SK-N-SH treated with all-trans-retinoic acid at 6 μM for 48 hours (cell line): ENCODE measurements around the gene CEP128.

Experiments
- ARNTL ChIP-seq: fragments of 450-650 bp; formaldehyde crosslinking; IDR thresholded peaks from 2 replicates; pipeline ENCODE4 v1.5.0; 2020; ENCODE audit warnings: low read depth, mild to moderate bottlenecking, moderate library complexity, borderline replicate concordance
- CSRNP3 ChIP-seq: fragments of 250-450 bp; sonication (Bioruptor Pico); IDR thresholded peaks from 2 replicates; pipeline ENCODE4 v1.5.1; 2021; ENCODE audit warnings: mild to moderate bottlenecking, moderate library complexity
- ZFP30 ChIP-seq: fragments of 450-650 bp; formaldehyde crosslinking; IDR thresholded peaks from 2 replicates; pipeline ENCODE4 v1.5.0; 2022; ENCODE audit warnings: mild to moderate bottlenecking, moderate library complexity
- ZNF8 ChIP-seq: fragments of 450-650 bp; formaldehyde crosslinking; IDR thresholded peaks from 2 replicates; pipeline ENCODE4 v1.5.0; 2020; ENCODE audit warnings: mild to moderate bottlenecking, moderate library complexity
- TF ChIP-seq, protein P1 (sequence below): fragments of 250-450 bp; sonication (Bioruptor Pico); IDR thresholded peaks from 2 replicates; pipeline ENCODE4 v1.8.0; 2021; ENCODE audit warnings: low read depth, mild to moderate bottlenecking, moderate library complexity, borderline replicate concordance
- TF ChIP-seq, protein P2 (sequence below): fragments of 250-450 bp; sonication (Bioruptor Pico); IDR thresholded peaks from 2 replicates; pipeline ENCODE4 v1.8.0; 2020; ENCODE audit warnings: mild to moderate bottlenecking, moderate library complexity, borderline replicate concordance

DNA sequence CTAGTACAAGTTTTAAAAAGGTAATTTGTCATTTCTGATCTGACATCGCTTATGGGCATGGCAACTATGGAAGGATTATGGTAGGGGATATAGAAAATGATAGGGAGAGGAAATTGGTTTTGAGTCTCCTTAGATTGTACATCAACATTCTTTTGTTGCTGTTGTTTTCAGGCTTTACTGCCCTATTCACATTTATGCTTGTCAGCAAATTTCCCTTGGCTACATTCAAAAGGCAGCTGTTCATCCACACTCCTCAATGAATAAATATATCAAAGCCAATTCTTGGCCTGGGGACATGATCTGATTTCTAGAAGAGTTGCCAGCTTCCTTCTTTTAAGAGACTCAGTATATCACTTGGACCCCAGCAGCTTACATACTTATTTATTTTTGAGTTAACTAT is 283.4 kb downstream of the CEP128 start:
- TF ChIP-seq, protein P1, sequence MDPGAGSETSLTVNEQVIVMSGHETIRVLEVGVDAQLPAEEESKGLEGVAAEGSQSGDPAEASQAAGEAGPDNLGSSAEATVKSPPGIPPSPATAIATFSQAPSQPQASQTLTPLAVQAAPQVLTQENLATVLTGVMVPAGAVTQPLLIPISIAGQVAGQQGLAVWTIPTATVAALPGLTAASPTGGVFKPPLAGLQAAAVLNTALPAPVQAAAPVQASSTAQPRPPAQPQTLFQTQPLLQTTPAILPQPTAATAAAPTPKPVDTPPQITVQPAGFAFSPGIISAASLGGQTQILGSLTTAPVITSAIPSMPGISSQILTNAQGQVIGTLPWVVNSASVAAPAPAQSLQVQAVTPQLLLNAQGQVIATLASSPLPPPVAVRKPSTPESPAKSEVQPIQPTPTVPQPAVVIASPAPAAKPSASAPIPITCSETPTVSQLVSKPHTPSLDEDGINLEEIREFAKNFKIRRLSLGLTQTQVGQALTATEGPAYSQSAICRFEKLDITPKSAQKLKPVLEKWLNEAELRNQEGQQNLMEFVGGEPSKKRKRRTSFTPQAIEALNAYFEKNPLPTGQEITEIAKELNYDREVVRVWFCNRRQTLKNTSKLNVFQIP, result no peak
- TF ChIP-seq CSRNP3, result no peak
- TF ChIP-seq ARNTL (CRISPR knock-in tag), result no peak
- TF ChIP-seq ZNF8, result no peak
- no peak for TF ChIP-seq ZFP30 (CRISPR knock-in tag)
- TF ChIP-seq, protein P2, sequence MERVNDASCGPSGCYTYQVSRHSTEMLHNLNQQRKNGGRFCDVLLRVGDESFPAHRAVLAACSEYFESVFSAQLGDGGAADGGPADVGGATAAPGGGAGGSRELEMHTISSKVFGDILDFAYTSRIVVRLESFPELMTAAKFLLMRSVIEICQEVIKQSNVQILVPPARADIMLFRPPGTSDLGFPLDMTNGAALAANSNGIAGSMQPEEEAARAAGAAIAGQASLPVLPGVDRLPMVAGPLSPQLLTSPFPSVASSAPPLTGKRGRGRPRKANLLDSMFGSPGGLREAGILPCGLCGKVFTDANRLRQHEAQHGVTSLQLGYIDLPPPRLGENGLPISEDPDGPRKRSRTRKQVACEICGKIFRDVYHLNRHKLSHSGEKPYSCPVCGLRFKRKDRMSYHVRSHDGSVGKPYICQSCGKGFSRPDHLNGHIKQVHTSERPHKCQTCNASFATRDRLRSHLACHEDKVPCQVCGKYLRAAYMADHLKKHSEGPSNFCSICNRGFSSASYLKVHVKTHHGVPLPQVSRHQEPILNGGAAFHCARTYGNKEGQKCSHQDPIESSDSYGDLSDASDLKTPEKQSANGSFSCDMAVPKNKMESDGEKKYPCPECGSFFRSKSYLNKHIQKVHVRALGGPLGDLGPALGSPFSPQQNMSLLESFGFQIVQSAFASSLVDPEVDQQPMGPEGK (CRISPR knock-in tag), result no peak
